ENCODE data around the gene DLK2.
A peak's percentile ranks its signal among the peaks of the same experiment; 100 is the strongest.
"Not testable (repeated sequence)": the region's sequence is repeated elsewhere in the genome, so short reads cannot be mapped to it uniquely, and the experiment has no call there.

DLK2 gene

DNA sequence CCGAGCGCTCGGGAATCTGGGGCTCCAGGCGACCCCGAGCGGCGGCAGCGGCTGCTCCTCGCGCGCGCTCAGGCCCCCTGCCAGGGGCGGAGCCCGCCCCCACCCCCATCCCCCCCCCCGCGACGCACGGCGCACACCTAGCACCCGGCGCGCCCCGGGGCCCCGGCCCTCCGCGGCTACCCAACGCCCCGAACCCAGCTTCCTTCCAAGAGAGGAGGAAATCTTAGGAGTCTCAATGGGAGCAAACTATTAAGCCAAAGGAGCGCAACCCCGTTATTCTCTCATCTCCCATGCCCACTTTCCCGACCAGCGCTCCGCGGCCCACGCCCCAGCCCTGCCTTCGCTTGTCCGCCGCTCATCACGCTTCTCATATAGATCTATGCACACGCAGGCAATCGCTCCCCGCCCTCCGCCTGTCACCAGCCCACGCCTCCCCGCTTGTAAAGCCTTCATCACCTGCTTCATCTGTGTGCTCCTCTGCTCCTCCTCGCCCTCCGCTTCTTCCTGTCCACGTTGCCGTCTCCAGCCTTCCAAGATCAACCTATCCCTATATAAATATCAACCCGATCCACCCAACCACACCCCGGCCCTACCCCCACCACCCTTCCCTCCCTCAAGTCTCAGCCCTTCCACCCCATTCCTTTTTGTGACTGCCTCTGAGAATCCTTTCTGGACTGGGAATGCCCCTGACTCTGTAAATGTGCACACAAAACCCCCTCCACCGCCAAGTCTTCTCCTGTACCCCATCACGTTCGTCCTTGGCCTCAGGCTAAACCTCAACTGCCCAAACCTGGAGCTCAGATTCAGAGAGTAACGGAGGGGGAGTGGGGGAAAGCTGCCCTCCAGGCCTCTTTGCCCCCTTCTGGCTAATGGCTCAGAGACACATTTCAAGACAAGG lies at the start of gene DLK2:
Gene DLK2 (minus strand): TSS at position 18 of the 898 bp plus-strand sequence. CDS start 723 bp downstream, outside the sequence.
- peak; percentile 41 for DNase-seq (ENCODE audit: low read depth)

- no peak for DNase-seq (ENCODE audit: low read depth)
These were observed 48.1 kb upstream of the DLK2 start for GRCh38 chr6:43503443-43503842.

DNA sequence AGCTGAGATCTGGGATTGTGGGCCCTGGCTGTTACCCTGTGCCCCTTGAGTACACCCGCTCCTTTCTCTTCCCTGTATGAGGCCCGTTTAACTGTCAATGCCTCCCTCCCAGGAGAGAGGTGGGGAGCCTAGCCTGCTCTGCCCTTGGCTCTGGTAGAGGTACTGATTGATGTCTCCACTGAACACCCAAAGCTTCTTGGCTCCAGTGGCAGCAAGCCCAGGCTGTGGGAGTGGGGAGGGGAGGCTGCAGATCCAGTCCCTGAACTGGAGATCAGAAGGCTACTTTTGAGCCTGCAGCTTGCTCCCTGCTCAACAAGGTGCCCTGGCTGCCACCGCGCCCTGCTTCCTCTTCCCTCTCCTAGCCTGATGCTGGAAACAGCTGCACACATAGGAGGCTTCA lies 47.3 kb upstream of the DLK2 start:
- no peak for DNase-seq (ENCODE audit: low read depth)

DNA sequence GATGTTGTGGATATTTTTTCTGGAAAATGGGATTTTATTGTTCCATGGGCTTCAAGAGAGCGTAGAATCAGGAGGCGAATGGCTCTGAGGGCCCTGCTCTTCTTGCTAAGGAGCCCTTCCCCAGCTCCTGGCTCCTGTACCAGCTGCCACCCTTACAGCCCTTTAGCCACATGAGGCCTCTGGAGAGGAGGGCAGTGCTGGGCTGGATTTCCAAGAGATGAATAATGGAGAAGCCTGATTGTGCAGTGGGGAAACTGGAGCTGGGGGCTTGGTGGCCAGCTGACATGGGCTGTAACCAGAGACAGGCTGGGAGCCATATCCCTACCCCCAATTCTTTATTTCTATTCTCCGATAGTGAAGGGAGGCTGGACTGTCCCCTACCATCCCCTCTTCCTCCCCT lies 45.6 kb upstream of the DLK2 start:
- DNase-seq (ENCODE audit: low read depth) = no peak

- DNase-seq (ENCODE audit: low read depth) = no peak
These were observed 43.9 kb upstream of the DLK2 start for GRCh38 chr6:43499028-43499815.

GRCh38 chr6:43498291-43498690 lies 42.9 kb upstream of the DLK2 start:
- not testable (repeated sequence) for DNase-seq (ENCODE audit: low read depth)

GRCh38 chr6:43497689-43498088 lies 42.3 kb upstream of the DLK2 start:
- DNase-seq (ENCODE audit: low read depth) = no peak

DNA sequence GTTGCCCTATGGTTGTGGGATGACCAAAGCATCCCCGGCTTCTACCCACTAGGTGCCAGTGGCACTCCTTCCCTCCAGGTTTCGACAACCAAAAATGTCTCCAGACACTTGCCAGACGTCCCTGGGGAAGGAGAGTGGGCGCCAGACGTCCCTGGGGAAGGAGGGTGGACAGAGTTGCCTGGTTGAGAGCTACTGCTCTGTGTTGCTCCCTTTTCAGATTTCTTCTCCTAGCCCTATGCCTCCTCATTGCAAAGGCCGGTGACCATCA lies 41.7 kb upstream of the DLK2 start:
- no peak for DNase-seq (ENCODE audit: low read depth)

- DNase-seq (ENCODE audit: low read depth) = no peak
These were observed 41.2 kb upstream of the DLK2 start for GRCh38 chr6:43496370-43497128.

- no peak for DNase-seq (ENCODE audit: low read depth)
These were observed 40.1 kb upstream of the DLK2 start for GRCh38 chr6:43495409-43495941.

DNA sequence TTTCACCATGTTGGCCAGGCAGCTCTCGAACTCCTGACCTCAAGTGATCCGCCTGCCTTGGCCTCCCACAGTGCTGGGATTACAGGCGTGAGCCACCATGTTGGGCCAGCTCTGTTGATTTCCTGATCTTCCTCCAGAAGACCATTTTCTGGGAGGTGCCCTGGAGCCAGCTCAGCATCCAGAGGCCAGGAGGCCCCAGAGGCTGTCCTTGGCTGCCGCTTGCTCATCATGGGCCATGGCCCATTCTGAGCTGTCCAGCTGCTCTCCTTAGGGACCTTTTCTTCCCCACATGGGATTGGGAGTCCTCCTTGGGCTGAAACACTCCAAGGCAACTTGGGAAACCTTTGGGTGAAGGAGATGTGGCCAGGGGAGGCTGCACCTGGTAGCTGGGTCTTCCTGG lies 39.4 kb upstream of the DLK2 start:
- no peak for DNase-seq (ENCODE audit: low read depth)

DNA sequence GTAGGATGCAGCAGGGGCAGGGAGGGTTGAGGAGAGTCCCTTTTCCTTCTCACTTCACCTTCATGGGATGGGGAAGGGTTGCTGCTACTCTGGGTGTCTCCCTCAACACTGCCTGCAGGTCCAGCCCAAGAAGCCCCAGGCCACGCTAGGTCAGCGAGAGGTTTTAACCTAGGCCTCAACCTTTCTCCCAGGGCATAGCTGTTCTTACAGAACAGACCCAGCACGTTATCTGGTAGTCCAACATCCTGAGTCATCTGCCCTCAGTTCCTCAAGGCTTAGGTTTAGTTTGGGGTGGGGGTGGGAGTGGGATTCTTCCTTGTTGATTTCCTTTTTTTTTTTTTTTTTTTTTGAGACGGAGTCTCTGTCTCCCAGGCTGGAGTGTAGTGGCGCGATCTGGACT lies 39.0 kb upstream of the DLK2 start:
- DNase-seq (ENCODE audit: low read depth) = no peak

DNA sequence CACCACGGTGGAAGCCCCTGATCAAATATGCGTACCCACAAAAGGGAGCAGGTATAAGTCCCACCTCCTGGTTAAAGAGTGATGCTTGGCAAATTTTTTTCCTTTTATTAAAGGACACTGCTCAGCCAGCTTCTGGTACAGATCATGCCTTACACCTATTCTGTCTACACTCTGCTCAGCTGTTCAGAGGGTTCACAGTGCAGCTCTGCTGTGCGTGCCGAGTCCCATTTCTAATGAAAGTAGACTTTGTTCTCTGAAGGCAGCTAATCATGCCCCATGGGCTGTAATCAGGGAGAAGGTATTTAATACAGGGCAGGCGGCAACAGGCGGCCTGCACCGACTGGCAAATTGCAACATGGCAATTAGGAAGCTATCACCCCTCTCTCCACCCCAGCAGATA lies 38.5 kb upstream of the DLK2 start:
- no peak for DNase-seq (ENCODE audit: low read depth)

GRCh38 chr6:43493230-43493629 lies 37.9 kb upstream of the DLK2 start:
- DNase-seq (ENCODE audit: low read depth) = no peak

DNA sequence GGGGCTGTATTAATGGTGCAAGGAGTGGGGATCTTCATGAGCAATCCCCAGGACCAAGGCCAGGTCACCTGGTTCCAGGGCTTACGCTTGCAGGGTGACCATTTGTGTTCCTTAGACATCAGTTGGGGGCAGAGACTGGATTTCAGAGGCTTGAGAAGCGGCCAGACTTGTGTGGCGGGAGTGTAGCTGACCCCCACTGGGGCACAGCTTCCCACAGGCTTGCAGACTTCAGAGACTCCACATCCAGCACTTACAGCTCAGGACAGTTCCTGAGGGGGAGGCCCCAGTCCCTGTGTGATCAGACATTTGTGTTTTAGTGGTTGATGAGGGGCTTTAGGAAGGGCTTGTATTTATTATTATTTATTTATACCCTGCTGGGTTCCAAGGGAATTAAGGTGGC lies 37.3 kb upstream of the DLK2 start:
- DNase-seq (ENCODE audit: low read depth) = no peak

DNA sequence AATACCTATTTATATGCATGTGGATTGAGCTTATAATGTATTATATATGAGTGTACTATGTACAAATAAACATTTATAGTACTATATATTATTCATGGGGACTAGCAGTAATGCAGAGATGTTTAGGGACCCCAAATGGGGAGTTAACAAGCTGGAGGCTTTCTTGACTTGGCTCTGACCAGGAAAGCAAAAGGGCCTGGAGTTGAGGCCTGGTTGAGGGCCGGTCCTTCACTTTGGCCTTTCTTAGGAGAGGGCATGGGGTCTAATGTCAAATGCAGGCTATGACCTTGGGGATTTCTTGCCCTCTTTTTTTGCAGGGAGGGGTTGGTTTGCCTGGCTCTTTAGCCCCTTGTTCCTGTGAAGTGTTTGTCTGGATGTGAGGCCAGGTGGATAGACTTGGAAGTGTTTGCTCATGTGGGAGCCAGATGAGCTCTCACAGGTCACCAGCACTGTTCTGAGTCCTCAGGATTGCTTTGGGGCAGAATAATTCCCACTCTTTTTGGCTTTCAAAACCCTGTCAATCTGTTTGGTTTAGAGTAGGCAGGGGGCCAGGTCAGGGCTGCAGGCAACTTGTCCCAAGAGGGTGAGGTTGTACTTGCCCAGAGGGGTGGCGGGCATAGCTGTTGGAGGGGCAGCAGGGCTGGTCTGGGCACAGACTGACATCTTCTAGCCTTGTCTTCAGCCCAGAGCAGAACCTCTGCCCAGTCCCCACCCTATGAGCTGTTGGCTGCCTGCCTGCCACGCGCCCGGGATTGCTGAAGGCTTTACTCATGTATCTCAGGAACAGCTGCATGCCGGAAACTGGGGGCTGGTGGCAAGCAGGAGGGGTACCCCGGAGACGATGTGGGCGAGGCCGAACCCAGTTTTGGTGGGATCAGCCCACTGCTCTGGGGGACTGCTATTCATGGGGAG lies 36.7 kb upstream of the DLK2 start:
- DNase-seq (ENCODE audit: low read depth) = no peak

DNA sequence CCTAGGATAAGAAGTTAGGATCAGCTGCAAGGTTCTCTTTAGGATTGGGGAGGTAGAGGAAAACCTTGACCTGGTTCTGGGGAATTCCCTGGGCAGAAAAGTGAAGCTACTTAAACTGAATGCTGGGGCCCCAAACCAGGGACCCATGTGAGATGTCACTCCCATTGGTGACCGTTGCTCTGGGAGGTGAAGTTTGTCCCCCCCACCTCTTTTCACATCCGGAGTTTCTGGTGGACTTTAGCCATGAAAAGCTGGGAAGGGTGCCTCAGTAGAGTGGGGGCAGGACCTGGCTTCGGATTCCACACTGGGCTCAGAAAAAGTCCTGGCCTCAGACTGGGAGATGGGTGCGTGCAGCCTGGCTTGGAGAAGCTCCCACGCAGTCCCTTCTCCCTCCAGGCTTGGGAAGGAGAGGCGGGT lies 35.2 kb upstream of the DLK2 start:
- DNase-seq (ENCODE audit: low read depth) = no peak

DNA sequence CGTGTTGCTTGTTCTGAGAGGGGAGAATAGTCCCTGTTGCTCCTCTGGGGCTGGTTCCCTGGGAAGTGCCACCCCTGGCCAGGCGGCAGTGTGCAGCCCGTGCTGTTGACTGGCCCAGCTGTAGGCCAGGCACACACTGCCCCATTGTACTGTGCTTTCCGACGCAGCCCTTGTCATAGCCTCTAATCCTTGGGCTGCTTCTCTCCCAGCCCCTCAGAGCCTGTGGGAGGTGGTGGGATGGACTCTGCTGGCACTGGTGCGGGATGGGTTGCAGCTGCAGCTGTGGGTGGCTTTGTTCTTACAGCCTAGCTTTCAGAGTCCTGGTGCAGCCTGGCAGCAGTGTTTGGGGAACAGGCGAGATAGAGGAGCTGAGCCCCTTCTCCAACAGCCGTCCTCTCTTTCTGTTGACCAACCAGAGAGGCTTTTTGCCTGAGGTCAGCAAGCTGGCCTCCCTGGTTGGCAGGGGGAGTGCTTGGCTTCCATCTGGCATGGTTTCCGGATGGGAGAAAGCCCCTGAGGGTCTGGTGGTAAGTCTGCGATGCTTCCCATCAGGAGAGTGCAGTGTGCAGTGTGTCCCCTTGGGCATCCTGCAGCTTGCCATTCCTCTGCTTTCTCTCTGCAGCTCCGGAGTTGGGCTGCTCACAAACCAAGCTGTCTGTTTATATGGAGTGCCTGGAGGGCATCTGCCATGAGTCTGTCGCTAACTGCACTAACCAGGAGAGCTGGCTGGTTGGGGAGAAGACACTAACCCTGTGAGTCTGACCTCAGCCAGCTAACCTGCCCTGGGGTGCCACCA lies 34.1 kb upstream of the DLK2 start:
- DNase-seq (ENCODE audit: low read depth) = no peak

- DNase-seq (ENCODE audit: low read depth) = no peak
These were observed 33.4 kb upstream of the DLK2 start for GRCh38 chr6:43488667-43489276.

DNA sequence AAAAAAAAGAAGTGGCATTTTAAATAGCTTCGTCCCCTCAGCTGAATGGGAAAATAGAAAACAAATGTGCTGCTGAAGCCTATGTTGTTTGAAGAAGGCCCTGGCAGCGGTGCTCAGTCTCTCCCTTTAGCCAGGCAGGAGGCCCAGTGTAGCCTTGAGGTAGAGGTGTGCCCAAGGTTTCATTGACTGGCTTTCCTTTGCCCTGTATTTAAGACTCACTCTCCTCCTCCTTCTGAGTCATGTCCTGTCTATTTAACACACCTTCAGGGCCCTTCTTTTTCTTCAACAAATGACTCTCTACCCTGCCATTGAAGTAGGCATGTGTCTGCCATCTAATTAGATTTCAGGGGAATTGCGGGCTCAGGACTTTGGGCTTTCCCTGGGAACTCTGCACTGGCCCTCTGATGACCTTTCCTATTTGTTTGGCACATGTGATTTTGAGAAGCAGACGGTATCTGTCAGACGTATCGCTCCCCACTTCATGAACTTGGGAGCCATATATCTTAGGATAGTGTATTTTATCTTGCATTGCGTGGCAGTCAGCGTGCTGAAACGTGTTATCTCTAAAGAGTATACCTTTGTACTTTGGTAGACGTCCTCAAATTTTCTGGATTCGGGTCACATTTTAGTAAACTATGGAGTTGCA lies 26.4 kb upstream of the DLK2 start:
- DNase-seq (ENCODE audit: low read depth) = no peak
